ENCODE results near the gene SH2D7.
"Not testable (repeated sequence)": the region's sequence is repeated elsewhere in the genome, so short reads cannot be mapped to it uniquely, and the experiment has no call there.

Gene SH2D7

GRCh38 chr15:78146425-78147154, 54.2 kb downstream of the SH2D7 start:
- DNase-seq (ENCODE audit: low spot score): no peak

- no peak for DNase-seq (ENCODE audit: low spot score)
Measured at GRCh38 chr15:78147566-78147965, 55.2 kb downstream of the SH2D7 start.

GRCh38 chr15:78148392-78149067, 56.2 kb downstream of the SH2D7 start:
- DNase-seq (ENCODE audit: low spot score): no peak

GRCh38 chr15:78149068-78149804, 56.9 kb downstream of the SH2D7 start, which contains the start of gene IDH3A:
Gene IDH3A, plus strand, starts transcription at chr15:78149362. Its CDS starts 42 bp downstream, at chr15:78149404.
- DNase-seq (ENCODE audit: low spot score): peak; percentile 100

- DNase-seq (ENCODE audit: low spot score): no peak
Measured at GRCh38 chr15:78149805-78150751, 57.7 kb downstream of the SH2D7 start.

GRCh38 chr15:78151075-78151474, 58.7 kb downstream of the SH2D7 start:
- DNase-seq (ENCODE audit: low spot score): not testable (repeated sequence)

Measured in GM03348 (cell line).